HepG2 (cell line): ENCODE results near the gene SDC4. TPM values are rescaled to one million over a fixed set of nuclear protein-coding genes. Genes with fewer than 3 reads are reported as not detected.

Experiments
- ATAC-seq: fragments of 200-7000 bp; cut with Tn5 transposase; 3 replicates; pipeline ENCODE4 v1.9.1; 2020; ENCODE audit warnings: mild to moderate bottlenecking, moderate library complexity
- BruUV-seq: library from RNA; stranded (reverse); fragments of 400-500 nt; replicated peaks from 2 replicates; lab custom pipeline; 2021; lab: Mats Ljungman, UMichigan
- CTCF ChIA-PET: fragments of 300-600 bp; formaldehyde crosslinking; extraction: SDS; loops from one replicate; lab custom pipeline; 2021; ENCODE audit warnings: low total read pairs, inconsistent platforms, low intra/inter-chr PET ratio; lab: Yijun Ruan, JAX
- POLR2A ChIA-PET: fragments of 350-600 bp; sonication (Branson Sonifier 250); formaldehyde crosslinking; loops from one replicate; lab custom pipeline; 2020; ENCODE audit warnings: antibody characterized with exemption, inconsistent platforms; lab: Yijun Ruan, JAX
- DNase-seq: peaks from one replicate; pipeline ENCODE4 v3.0.0-alpha.2; 2015; ENCODE audit warnings: low spot score
- FAIRE-seq: peaks from 3 replicates; lab custom pipeline; 2011; peaks lifted over from hg19 to GRCh38; lab: Jason Lieb, UNC
- H2AFZ ChIP-seq: one replicate; pipeline ENCODE4 v1.6.1; 2011; ENCODE audit warnings: low read length, inconsistent platforms
- H3K27ac ChIP-seq: fragments of 300-600 bp; 3 replicates; pipeline ENCODE4 v1.8.0; 2011; ENCODE audit warnings: mixed run types, mild to moderate bottlenecking, mixed read lengths, low read length, inconsistent platforms; ENCODE audit not compliant: insufficient read depth; ENCODE audit errors: extremely low read length
- H3K27me3 ChIP-seq, 2 experiments: fragments of 200-600 bp in 1 of 2; 2 replicates in 1 of 2; 3 replicates in 1 of 2; pipeline versions ENCODE4 v1.6.0 to v1.8.0; 2011; ENCODE audit warnings: low read length in 2 of 2, mild to moderate bottlenecking in 2 of 2, moderate library complexity in 2 of 2, inconsistent platforms in 1 of 2; ENCODE audit not compliant: insufficient read depth in 2 of 2, control insufficient read depth in 1 of 2
- H3K36me3 ChIP-seq, 2 experiments: fragments of 200-600 bp in 1 of 2; replicated peaks in 1 of 2; 2 replicates in 1 of 2; 3 replicates in 1 of 2; pipeline versions ENCODE4 v1.5.1 to v1.8.0; 2011; ENCODE audit warnings: low read length in 2 of 2, inconsistent platforms in 1 of 2; ENCODE audit not compliant: insufficient read depth in 2 of 2, control insufficient read depth in 1 of 2
- H3K4me1 ChIP-seq: 2 replicates; pipeline ENCODE4 v1.5.1; 2012; ENCODE audit warnings: low read length, inconsistent platforms; ENCODE audit not compliant: insufficient read depth
- H3K4me2 ChIP-seq: 2 replicates; pipeline ENCODE4 v1.6.0; 2011; ENCODE audit warnings: low read depth, low read length, inconsistent platforms
- H3K4me3 ChIP-seq, 3 experiments: fragments of 200-600 bp in 1 of 3; sonication (generic), shearing (Covaris generic) in 1 of 3; replicated peaks in 1 of 3; 2 replicates each; pipeline ENCODE4 v1.5.1; 2011 to 2016; ENCODE audit warnings: low read length in 3 of 3, inconsistent platforms in 2 of 3, low read depth in 2 of 3, mild to moderate bottlenecking in 2 of 3, control low read depth in 1 of 3, mixed read lengths in 1 of 3; ENCODE audit not compliant: insufficient read depth in 1 of 3
- H3K79me2 ChIP-seq: one replicate; pipeline ENCODE4 v1.6.1; 2011; ENCODE audit warnings: low read length, inconsistent platforms; ENCODE audit not compliant: insufficient read depth
- H3K9ac ChIP-seq: 2 replicates; pipeline ENCODE4 v1.6.0; 2011; ENCODE audit warnings: mild to moderate bottlenecking, low read depth, low read length, inconsistent platforms; ENCODE audit not compliant: insufficient read depth
- H3K9me3 ChIP-seq: 2 replicates; pipeline ENCODE4 v1.5.1; 2012; ENCODE audit warnings: mild to moderate bottlenecking, low read length
- H4K20me1 ChIP-seq: 2 replicates; pipeline ENCODE4 v1.6.0; 2011; ENCODE audit warnings: inconsistent platforms, mild to moderate bottlenecking, low read length, moderate library complexity; ENCODE audit not compliant: insufficient read depth
- BRCA1 ChIP-seq: sonication (generic); formaldehyde crosslinking; IDR thresholded peaks from 2 replicates; pipeline ENCODE4 v1.4.0; 2020; ENCODE audit warnings: missing genetic modification reagents
- DBP ChIP-seq: sonication (generic); formaldehyde crosslinking; IDR thresholded peaks from 2 replicates; pipeline ENCODE4 v1.4.0; 2020; ENCODE audit warnings: missing genetic modification reagents; ENCODE audit errors: not compliant biosample characterization
- FOXC1 ChIP-seq: sonication (generic); formaldehyde crosslinking; IDR thresholded peaks from 2 replicates; pipeline ENCODE4 v1.8.0; 2022; ENCODE audit warnings: mild to moderate bottlenecking, missing genetic modification reagents, borderline replicate concordance
- JUN ChIP-seq: sonication (generic); formaldehyde crosslinking; IDR thresholded peaks from 2 replicates; pipeline ENCODE4 v1.4.0; 2020; ENCODE audit warnings: mild to moderate bottlenecking, missing genetic modification reagents
- MAF1 ChIP-seq: sonication (generic); formaldehyde crosslinking; IDR thresholded peaks from 2 replicates; pipeline ENCODE4 v1.5.0; 2020; ENCODE audit warnings: missing genetic modification reagents, borderline replicate concordance
- NONO ChIP-seq, 2 experiments: fragments of 450-650 bp in 1 of 2; sonication (generic) in 1 of 2; formaldehyde crosslinking in 1 of 2; IDR thresholded peaks in 1 of 2; conservative IDR thresholded peaks in 1 of 2; 2 replicates each; pipeline versions ENCODE4 v1.6.1 to v1.8.0; 2017 to 2022; ENCODE audit warnings: mild to moderate bottlenecking in 1 of 2, missing genetic modification reagents in 1 of 2, moderate library complexity in 1 of 2
- NR2F6 ChIP-seq, 2 experiments: IDR thresholded peaks; 2 replicates each; pipeline ENCODE4 v1.6.1; 2016; ENCODE audit warnings: antibody characterized with exemption in 1 of 2, mild to moderate bottlenecking in 1 of 2
- PCBP2 ChIP-seq: fragments of 200-400 bp; formaldehyde crosslinking; optimal IDR thresholded peaks from 2 replicates; pipeline ENCODE3; 2018; ENCODE audit warnings: low read length, low read depth; ENCODE audit not compliant: poor library complexity, severe bottlenecking
- SMAD3 ChIP-seq: sonication (generic); formaldehyde crosslinking; IDR thresholded peaks from 2 replicates; pipeline ENCODE4 v1.4.0; 2020; ENCODE audit warnings: missing genetic modification reagents
- SNAI1 ChIP-seq: sonication (generic); formaldehyde crosslinking; IDR thresholded peaks from 2 replicates; pipeline ENCODE4 v1.5.0; 2020; ENCODE audit warnings: mild to moderate bottlenecking, missing genetic modification reagents, borderline replicate concordance
- ZMYM3 ChIP-seq: sonication (generic); formaldehyde crosslinking; IDR thresholded peaks from 2 replicates; pipeline ENCODE4 v1.5.1; 2020; ENCODE audit warnings: mild to moderate bottlenecking, missing genetic modification reagents
- ZNF124 ChIP-seq: sonication (generic); formaldehyde crosslinking; IDR thresholded peaks from 2 replicates; pipeline ENCODE4 v1.4.0; 2020; ENCODE audit warnings: missing genetic modification reagents
- ZNF264 ChIP-seq: sonication (generic); formaldehyde crosslinking; IDR thresholded peaks from 2 replicates; pipeline ENCODE4 v1.4.0; 2020; ENCODE audit warnings: missing genetic modification reagents
- ZNF274 ChIP-seq: sonication (generic); formaldehyde crosslinking; IDR thresholded peaks from 2 replicates; pipeline ENCODE4 v1.5.1; 2020; ENCODE audit warnings: mild to moderate bottlenecking, missing genetic modification reagents
- ZNF446 ChIP-seq: sonication (generic); formaldehyde crosslinking; IDR thresholded peaks from 2 replicates; pipeline ENCODE4 v1.5.0; 2020; ENCODE audit warnings: mild to moderate bottlenecking, missing genetic modification reagents
- ZNF615 ChIP-seq: sonication (generic); formaldehyde crosslinking; IDR thresholded peaks from 2 replicates; pipeline ENCODE4 v1.5.0; 2020; ENCODE audit warnings: mild to moderate bottlenecking, missing genetic modification reagents, borderline replicate concordance
- ZNF687 ChIP-seq: sonication (generic); formaldehyde crosslinking; IDR thresholded peaks from 2 replicates; pipeline ENCODE4 v1.5.1; 2020; ENCODE audit warnings: mild to moderate bottlenecking, missing genetic modification reagents, moderate library complexity
- ZNF766 ChIP-seq: sonication (generic); formaldehyde crosslinking; IDR thresholded peaks from 2 replicates; pipeline ENCODE4 v1.5.0; 2020; ENCODE audit warnings: missing genetic modification reagents, borderline replicate concordance
- ZSCAN29 ChIP-seq: sonication (generic); formaldehyde crosslinking; conservative IDR thresholded peaks from 2 replicates; pipeline ENCODE4 v1.4.0; 2020; ENCODE audit warnings: mild to moderate bottlenecking, missing genetic modification reagents
- WGBS: methylation state at CpG from one replicate; pipeline ENCODE4 v1.1.6; 2017; ENCODE audit warnings: low lambda C conversion rate; 5-methylcytosine and 5-hydroxymethylcytosine counted together
- in situ Hi-C: cut with HindIII; loops from 2 replicates; pipeline ENCODE4 v1.10.0; 2017; ENCODE audit warnings: low pct_unique_long_range_greater_than_20kb; ENCODE audit not compliant: extremely low pct_ligation_motif_present
- intact Hi-C: fragments of 100-400 bp; cut with micrococcal nuclease; formaldehyde crosslinking; loops from one replicate; pipeline ENCODE4 v1.10.0; 2022; ENCODE audit not compliant: unreplicated experiment
- polyA plus RNA-seq, 8 experiments: library from polyadenylated mRNA; depleted of rRNA in 3 of 8; stranded (reverse) in 7 of 8; unstranded in 1 of 8; fragments of >200 nt; fragmentation: Illumina TruSeq in 4 of 8; extraction: Trizol in 4 of 8; gene quantifications; 2 replicates each; pipeline versions ENCODE4 v1.2.1 to v1.2.3, GENCODE V29; 2011 to 2016; ENCODE audit warnings: low read depth in 4 of 8, missing spikeins in 1 of 8, mixed read lengths in 1 of 8; ENCODE audit not compliant: insufficient read depth in 1 of 8
- total RNA-seq, 5 experiments: library from RNA; depleted of rRNA; stranded (reverse); fragments of >200 nt; fragmentation: Illumina TruSeq; extraction: Trizol; gene quantifications; 2 replicates each; pipeline ENCODE4 v1.2.3, GENCODE V29; 2016; ENCODE audit warnings: low read depth in 1 of 5

Gene SDC4
- total and polyA plus RNA-seq, 2 of the 13 experiments (the other 11 are each of a cell fraction or from before 2014, with no cell fraction given), result 49.0 to 65.1 TPM

- intact Hi-C loops (loop anchor here (5.0 kb wide), 2 partner anchors 74 to 629 kb away; partner anchors contain the start of genes PIGT and ZNF335), in situ Hi-C loops (no loop called here)
- 3% methylated on average over 6 of the region's 6 CpGs for WGBS
- Histone ChIP-seq H3K4me1 (peaks cover 99% of the 10 kb centered on the region), H4K20me1 (peaks cover 8% of the 10 kb centered on the region; the same call in 1 of the 2 replicates), H3K27me3 (no peaks in the 10 kb centered on the region; a peak in 1 of 5 replicates), H3K4me3 (peak overlapping the region; percentile 49 to 87 (median 54)), H3K27ac (peak overlapping the region; percentile 80), H3K9me3 (no peaks in the 10 kb centered on the region), H3K4me2 (peak overlapping the region; percentile 99), H3K9ac (peak overlapping the region; percentile 66), H3K79me2 (peaks cover 60% of the 10 kb centered on the region), H2AFZ (no peak overlapping the region), H3K36me3 (no peaks in the 10 kb centered on the region)
- ChIA-PET POLR2A (interaction anchor here (1.0 to 23.9 kb wide), 18 partner anchors 7 to 1021 kb away, joined by 3 to 1422 read pairs (median 7); partner anchors contain the start of genes PIGT, SDC4, SYS1 and ZSWIM1), CTCF (no interaction called here)
- ATAC-seq (peak; percentile 26), DNase-seq (no peak), FAIRE-seq (no peak)
- no TSS peak for BruUV-seq
- TF ChIP-seq PCBP2 (no peak), ZNF615 (no peak), ZMYM3 (CRISPR knock-in tag) (no peak; the same call in 1 of the 2 replicates), ZNF124 (CRISPR knock-in tag) (0 out of 2 replicates have a peak, but pooled peaks have one; percentile 15), BRCA1 (CRISPR knock-in tag) (no peak), NR2F6 (IDR thresholded peaks at IDR 0.05) (no peak), NR2F6 (CRISPR knock-in tag; IDR thresholded peaks at IDR 0.05) (peak; percentile 62), DBP (no peak), ZSCAN29 (CRISPR knock-in tag) (no peak), FOXC1 (CRISPR knock-in tag) (no peak; the same call in 1 of the 2 replicates), SMAD3 (CRISPR knock-in tag) (0 out of 2 replicates have a peak, but pooled peaks have one; percentile 3), NONO (IDR thresholded peaks at IDR 0.05) (no peak), NONO (CRISPR knock-in tag; conservative IDR thresholded peaks at IDR 0.05) (no peak), ZNF264 (CRISPR knock-in tag) (peak; percentile 50; the same call in 1 of the 2 replicates), ZNF274 (CRISPR knock-in tag) (no peak), ZNF766 (CRISPR knock-in tag) (peak; percentile 73; the same call in 1 of the 2 replicates), ZNF687 (CRISPR knock-in tag) (peak; percentile 21; the same call in 1 of the 2 replicates), MAF1 (CRISPR knock-in tag) (0 out of 2 replicates have a peak, but pooled peaks have one; percentile 56), ZNF446 (CRISPR knock-in tag) (no peak), SNAI1 (CRISPR knock-in tag) (0 out of 2 replicates have a peak, but pooled peaks have one; percentile 15), JUN (CRISPR knock-in tag) (no peak)
These were observed 5.2 kb downstream of the SDC4 start for GRCh38 chr20:45342855-45343531.
